ENCODE results near the gene EXOSC9. TPM values are rescaled to one million over a fixed set of nuclear protein-coding genes. Genes with fewer than 3 reads are reported as not detected.
A peak's percentile ranks its signal among the peaks of the same experiment; 100 is the strongest.

The EXOSC9 gene
- total and polyA plus RNA-seq, 2 experiments from 2014 or later: 71.9 to 105 TPM

DNA sequence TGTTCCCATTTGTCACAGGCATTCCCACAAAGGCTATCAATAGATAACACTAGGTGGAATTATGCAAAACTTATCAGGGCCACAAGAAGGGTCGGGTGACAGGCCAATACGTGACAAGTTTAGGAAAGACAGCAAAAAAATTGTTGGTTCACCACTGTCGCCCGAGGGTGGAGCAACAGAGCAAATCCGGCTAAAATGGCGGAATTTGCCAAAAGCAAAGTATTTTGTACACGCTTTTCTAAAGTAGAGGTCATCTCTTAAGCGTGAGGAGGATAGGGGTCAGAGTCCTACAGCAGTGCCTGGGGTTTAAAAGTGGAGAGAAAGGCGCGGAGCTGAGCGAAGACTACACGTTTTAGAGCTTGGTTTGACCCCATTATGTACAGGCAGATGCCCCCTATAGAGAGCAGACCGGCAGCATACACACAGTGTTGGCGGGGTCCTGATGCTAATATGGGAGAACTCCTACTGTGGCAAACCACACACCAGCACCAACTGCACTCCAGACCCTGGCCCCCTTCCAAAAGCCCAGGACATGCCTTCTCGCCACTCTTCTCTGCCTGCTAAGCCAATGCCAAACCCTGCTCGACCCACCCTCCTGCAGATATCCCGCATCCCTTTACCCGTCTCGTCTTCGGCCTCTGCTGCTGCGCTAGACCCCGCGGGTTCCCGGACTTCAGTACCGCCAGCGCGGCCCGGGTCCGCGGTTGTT is 21.8 kb downstream of the EXOSC9 start (continued):
- TF ChIP-seq, protein P1, sequence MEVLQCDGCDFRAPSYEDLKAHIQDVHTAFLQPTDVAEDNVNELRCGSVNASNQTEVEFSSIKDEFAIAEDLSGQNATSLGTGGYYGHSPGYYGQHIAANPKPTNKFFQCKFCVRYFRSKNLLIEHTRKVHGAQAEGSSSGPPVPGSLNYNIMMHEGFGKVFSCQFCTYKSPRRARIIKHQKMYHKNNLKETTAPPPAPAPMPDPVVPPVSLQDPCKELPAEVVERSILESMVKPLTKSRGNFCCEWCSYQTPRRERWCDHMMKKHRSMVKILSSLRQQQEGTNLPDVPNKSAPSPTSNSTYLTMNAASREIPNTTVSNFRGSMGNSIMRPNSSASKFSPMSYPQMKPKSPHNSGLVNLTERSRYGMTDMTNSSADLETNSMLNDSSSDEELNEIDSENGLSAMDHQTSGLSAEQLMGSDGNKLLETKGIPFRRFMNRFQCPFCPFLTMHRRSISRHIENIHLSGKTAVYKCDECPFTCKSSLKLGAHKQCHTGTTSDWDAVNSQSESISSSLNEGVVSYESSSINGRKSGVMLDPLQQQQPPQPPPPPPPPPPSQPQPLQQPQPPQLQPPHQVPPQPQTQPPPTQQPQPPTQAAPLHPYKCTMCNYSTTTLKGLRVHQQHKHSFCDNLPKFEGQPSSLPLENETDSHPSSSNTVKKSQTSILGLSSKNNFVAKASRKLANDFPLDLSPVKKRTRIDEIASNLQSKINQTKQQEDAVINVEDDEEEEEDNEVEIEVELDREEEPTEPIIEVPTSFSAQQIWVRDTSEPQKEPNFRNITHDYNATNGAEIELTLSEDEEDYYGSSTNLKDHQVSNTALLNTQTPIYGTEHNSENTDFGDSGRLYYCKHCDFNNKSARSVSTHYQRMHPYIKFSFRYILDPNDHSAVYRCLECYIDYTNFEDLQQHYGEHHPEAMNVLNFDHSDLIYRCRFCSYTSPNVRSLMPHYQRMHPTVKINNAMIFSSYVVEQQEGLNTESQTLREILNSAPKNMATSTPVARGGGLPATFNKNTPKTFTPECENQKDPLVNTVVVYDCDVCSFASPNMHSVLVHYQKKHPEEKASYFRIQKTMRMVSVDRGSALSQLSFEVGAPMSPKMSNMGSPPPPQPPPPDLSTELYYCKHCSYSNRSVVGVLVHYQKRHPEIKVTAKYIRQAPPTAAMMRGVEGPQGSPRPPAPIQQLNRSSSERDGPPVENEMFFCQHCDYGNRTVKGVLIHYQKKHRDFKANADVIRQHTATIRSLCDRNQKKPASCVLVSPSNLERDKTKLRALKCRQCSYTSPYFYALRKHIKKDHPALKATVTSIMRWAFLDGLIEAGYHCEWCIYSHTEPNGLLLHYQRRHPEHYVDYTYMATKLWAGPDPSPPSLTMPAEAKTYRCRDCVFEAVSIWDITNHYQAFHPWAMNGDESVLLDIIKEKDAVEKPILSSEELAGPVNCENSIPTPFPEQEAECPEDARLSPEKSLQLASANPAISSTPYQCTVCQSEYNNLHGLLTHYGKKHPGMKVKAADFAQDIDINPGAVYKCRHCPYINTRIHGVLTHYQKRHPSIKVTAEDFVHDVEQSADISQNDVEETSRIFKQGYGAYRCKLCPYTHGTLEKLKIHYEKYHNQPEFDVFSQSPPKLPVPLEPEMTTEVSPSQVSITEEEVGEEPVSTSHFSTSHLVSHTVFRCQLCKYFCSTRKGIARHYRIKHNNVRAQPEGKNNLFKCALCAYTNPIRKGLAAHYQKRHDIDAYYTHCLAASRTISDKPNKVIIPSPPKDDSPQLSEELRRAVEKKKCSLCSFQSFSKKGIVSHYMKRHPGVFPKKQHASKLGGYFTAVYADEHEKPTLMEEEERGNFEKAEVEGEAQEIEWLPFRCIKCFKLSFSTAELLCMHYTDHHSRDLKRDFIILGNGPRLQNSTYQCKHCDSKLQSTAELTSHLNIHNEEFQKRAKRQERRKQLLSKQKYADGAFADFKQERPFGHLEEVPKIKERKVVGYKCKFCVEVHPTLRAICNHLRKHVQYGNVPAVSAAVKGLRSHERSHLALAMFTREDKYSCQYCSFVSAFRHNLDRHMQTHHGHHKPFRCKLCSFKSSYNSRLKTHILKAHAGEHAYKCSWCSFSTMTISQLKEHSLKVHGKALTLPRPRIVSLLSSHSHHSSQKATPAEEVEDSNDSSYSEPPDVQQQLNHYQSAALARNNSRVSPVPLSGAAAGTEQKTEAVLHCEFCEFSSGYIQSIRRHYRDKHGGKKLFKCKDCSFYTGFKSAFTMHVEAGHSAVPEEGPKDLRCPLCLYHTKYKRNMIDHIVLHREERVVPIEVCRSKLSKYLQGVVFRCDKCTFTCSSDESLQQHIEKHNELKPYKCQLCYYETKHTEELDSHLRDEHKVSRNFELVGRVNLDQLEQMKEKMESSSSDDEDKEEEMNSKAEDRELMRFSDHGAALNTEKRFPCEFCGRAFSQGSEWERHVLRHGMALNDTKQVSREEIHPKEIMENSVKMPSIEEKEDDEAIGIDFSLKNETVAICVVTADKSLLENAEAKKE (CRISPR knock-in tag; IDR thresholded peaks at IDR 0.05): no peak

DNA sequence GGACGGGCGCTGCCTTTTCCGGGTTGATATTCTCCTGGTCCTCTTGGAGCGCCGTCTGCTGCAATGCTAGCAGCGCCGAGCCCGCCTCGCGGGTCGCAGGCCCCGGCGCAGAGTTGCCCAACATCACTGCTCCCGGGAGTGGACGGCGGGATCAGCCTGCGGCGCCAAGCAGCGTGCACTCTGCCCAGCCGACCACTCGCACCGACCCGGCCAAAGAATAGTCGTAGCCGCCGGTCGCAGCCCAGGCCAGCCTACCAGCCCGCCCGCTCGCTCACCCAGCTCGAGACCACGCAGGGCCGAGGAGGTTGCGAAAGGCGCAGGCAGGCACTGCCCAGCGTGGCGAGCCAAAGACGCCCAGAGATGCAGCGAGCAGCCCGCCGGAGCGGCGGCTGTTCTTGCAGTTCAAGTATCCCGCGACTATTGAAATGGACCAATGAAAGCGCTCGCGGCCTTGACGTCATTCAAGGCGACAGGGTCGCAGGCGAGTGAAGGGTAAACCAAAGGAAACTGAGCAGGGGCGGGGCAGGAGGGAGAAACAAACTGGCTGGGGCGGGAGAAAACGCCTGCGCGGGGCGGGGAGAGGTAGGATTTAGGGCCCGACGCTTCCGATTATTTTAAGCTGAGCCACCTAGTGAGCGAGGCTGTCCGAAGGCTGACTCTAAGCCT is 22.5 kb downstream of the EXOSC9 start, which contains the start of gene CCNA2:
CCNA2 (minus strand) TSS at position 379 of the 666 bp plus-strand sequence; CDS start at position 124, 255 bp downstream.
- peak; percentile 99 for DNase-seq (ENCODE audit: low spot score)
- Histone ChIP-seq H3K4me1 (ENCODE audit: insufficient read depth) (peaks cover 11% of the 10 kb centered on the region; the same call in 1 of the 2 replicates), H3K36me3 (ENCODE audit: insufficient read depth) (peaks cover 37% of the 10 kb centered on the region), H3K27me3 (ENCODE audit: insufficient read depth) (no peaks in the 10 kb centered on the region), H3K27ac (ENCODE audit: low read depth) (peak within 1 kb of the TSS; percentile 86), H3F3A (replicated peaks; ENCODE audit: low read depth) (no peaks in the 10 kb centered on the region; the same call in 1 of the 2 replicates), H3K79me2 (replicated peaks; ENCODE audit: insufficient read depth) (peaks cover 34% of the 10 kb centered on the region), H3K4me2 (peak within 1 kb of the TSS; percentile 94), H4K20me1 (replicated peaks; ENCODE audit: insufficient read depth) (peaks cover 5% of the 10 kb centered on the region), H2AFZ (peak within 1 kb of the TSS; percentile 52; the same call in 1 of the 2 replicates), H3K4me3 (peak within 1 kb of the TSS; percentile 92), H3K9me2 (ENCODE audit: insufficient read depth) (no peaks in the 10 kb centered on the region)
- Mint-ChIP-seq H3K36me3 (ENCODE audit: low read depth) (peaks cover 44% of the 10 kb centered on the region), H3K4me1 (peaks cover 7% of the 10 kb centered on the region), H3K4me3 (peak within 1 kb of the TSS; percentile 100), H3K9me3 (no peaks in the 10 kb centered on the region), H3K27me3 (ENCODE audit: insufficient read depth, low read depth, poor library complexity) (peaks cover 16% of the 10 kb centered on the region), H3K27ac (peak within 1 kb of the TSS; percentile 98)
- peak; percentile 91 for ATAC-seq
- TF ChIP-seq CREB1 (CRISPR knock-in tag; IDR thresholded peaks at IDR 0.05; ENCODE audit: low read depth) (peak; percentile 98), STAT1 (IDR thresholded peaks at IDR 0.05; ENCODE audit: unreplicated experiment) (no peak), POLR2AphosphoS5 (IDR thresholded peaks at IDR 0.05; ENCODE audit: low read depth) (peak; percentile 98), ZNF114 (CRISPR knock-in tag; IDR thresholded peaks at IDR 0.05) (no peak)
- TF ChIP-seq, protein P2, sequence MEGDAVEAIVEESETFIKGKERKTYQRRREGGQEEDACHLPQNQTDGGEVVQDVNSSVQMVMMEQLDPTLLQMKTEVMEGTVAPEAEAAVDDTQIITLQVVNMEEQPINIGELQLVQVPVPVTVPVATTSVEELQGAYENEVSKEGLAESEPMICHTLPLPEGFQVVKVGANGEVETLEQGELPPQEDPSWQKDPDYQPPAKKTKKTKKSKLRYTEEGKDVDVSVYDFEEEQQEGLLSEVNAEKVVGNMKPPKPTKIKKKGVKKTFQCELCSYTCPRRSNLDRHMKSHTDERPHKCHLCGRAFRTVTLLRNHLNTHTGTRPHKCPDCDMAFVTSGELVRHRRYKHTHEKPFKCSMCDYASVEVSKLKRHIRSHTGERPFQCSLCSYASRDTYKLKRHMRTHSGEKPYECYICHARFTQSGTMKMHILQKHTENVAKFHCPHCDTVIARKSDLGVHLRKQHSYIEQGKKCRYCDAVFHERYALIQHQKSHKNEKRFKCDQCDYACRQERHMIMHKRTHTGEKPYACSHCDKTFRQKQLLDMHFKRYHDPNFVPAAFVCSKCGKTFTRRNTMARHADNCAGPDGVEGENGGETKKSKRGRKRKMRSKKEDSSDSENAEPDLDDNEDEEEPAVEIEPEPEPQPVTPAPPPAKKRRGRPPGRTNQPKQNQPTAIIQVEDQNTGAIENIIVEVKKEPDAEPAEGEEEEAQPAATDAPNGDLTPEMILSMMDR (conservative IDR thresholded peaks at IDR 0.05; ENCODE audit: low read depth in 2 of 2): no peak
- TF ChIP-seq, protein P3, sequence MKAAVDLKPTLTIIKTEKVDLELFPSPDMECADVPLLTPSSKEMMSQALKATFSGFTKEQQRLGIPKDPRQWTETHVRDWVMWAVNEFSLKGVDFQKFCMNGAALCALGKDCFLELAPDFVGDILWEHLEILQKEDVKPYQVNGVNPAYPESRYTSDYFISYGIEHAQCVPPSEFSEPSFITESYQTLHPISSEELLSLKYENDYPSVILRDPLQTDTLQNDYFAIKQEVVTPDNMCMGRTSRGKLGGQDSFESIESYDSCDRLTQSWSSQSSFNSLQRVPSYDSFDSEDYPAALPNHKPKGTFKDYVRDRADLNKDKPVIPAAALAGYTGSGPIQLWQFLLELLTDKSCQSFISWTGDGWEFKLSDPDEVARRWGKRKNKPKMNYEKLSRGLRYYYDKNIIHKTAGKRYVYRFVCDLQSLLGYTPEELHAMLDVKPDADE (IDR thresholded peaks at IDR 0.05): peak; percentile 44; the same call in 1 of the 2 replicates
- TF ChIP-seq, protein P4, sequence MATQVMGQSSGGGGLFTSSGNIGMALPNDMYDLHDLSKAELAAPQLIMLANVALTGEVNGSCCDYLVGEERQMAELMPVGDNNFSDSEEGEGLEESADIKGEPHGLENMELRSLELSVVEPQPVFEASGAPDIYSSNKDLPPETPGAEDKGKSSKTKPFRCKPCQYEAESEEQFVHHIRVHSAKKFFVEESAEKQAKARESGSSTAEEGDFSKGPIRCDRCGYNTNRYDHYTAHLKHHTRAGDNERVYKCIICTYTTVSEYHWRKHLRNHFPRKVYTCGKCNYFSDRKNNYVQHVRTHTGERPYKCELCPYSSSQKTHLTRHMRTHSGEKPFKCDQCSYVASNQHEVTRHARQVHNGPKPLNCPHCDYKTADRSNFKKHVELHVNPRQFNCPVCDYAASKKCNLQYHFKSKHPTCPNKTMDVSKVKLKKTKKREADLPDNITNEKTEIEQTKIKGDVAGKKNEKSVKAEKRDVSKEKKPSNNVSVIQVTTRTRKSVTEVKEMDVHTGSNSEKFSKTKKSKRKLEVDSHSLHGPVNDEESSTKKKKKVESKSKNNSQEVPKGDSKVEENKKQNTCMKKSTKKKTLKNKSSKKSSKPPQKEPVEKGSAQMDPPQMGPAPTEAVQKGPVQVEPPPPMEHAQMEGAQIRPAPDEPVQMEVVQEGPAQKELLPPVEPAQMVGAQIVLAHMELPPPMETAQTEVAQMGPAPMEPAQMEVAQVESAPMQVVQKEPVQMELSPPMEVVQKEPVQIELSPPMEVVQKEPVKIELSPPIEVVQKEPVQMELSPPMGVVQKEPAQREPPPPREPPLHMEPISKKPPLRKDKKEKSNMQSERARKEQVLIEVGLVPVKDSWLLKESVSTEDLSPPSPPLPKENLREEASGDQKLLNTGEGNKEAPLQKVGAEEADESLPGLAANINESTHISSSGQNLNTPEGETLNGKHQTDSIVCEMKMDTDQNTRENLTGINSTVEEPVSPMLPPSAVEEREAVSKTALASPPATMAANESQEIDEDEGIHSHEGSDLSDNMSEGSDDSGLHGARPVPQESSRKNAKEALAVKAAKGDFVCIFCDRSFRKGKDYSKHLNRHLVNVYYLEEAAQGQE (IDR thresholded peaks at IDR 0.05; ENCODE audit: unreplicated experiment): no peak

Measured in GM23338 (cell line).